HK-2 (cell line): ENCODE data around the gene PTPN22.

Experiments used
- DNase-seq: peaks from one replicate; pipeline ENCODE4 v3.0.0-alpha.2; 2018; ENCODE audit not compliant: unreplicated experiment

PTPN22 gene

GRCh38 chr1:113871597-113872113 lies at the start of gene PTPN22:
PTPN22 (minus strand) TSS chr1:113871712.
- DNase-seq = peak; percentile 60

DNA sequence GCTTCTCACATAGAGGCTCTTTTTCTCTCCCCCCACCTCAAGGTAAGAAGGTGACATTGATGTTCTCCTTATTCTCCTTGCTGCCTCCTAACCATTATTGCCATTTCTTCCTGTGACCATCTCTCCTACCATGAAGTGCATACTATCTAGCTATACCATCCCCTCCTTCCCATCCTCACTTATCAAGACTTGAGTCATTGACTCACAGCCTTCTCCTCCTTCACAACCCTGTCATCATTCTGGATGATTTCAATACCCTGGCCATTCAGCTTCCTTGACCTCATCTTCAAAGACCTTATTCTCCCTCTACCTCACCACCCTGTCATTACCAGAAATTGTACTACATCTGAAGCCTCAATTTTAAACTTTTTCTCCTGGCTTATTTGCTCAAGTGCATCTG lies 46.7 kb upstream of the PTPN22 start:
- DNase-seq = no peak

- DNase-seq = no peak
Observed at GRCh38 chr1:113917400-113918082, 46.0 kb upstream of the PTPN22 start.

GRCh38 chr1:113916974-113917373 lies 45.5 kb upstream of the PTPN22 start:
- DNase-seq = no peak

DNA sequence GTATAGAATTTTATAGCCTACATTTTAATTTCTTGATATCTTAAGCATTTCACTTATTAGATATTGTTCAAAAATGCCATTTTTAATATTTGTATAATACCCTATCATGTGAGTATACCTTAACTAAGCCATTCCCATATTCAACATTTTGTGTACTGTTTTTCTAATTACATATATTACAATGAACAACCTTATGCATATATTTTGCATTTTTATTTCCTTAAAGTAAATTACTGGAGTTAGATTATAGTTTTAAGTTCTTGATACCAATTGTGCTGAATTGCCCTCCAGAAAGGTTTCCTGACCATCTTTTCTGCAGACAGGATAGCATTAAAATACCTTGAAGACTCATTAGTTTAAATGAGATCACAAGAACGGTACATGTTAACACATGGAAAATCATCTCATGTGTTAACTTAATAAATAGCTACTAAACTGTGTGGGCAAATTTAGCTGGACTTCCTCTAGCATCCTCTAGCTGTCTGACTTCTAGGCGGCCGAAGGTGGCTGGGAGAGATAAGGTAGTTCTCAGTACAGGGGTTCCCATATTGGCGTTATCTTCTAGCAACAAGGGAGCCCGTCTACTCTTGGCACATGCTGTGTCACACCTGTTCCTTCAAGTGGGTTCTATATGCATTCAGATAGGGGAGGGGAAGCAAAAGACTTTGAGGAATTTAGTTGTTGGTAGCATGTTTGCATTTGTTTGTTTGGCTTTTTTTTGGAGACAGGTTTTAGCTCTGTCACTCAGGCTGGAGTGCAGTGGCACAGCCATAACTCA lies 42.6 kb upstream of the PTPN22 start:
- no peak for DNase-seq

- DNase-seq = no peak
Observed at GRCh38 chr1:113913312-113913668, 41.8 kb upstream of the PTPN22 start.

- peak; percentile 39 for DNase-seq
Observed at GRCh38 chr1:113912594-113913311, 41.2 kb upstream of the PTPN22 start.

DNA sequence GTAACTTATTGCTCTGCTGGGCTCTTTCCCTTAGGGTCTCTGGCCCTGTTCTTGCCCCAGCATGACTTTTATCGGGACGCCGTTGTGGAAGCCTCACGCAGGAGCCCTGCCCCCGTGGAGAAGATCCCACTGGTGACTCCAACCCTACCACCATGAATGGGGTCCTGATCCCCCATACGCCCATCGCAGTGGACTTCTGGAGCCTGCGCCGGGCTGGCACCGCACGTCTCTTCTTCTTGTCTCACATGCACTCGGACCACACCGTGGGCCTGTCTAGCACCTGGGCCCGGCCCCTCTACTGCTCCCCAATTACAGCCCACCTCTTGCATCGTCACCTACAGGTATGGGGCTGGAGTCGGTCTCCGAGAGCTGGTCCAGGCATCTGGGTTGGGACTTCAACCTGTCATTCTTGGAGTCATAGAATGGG lies 33.9 kb upstream of the PTPN22 start:
- DNase-seq = no peak

DNA sequence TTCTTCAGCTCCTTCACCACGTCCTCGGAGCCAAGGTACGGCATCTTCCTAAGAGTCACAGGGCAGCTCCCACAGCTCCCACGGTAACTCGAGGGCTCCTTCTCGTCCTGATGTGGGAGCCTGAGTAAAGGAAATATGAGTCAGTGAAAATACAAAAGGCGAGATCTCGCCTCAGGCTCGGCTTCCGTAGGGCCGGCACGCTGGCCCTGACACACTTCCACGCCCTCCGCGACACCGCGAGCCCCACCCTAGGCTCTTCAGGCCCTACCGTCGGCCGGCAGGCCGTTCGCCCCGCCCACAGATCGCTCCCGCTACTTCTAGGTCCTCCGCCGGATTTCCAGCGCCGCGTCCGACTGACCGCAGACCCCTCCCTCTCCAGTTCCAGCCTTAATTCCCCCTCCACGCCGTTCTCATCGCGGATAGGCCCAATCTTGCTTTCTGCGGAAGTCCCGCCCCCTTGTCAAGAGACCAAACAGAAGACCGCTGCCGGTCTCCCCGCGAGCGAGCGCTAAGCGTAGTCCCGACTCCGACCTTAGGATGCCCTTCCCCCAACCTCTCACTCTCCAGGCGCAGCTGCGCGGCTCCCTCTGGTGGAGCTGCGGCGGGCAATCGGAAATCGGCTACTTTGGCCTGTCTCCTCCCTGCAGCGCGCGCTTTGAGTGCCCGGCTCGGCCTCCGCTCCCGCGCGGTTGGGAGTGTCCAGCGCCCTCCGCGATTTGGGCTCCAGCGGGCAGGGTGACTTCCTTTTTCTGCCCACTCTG lies 33.3 kb upstream of the PTPN22 start, which contains the start of the genes AP4B1 and DCLRE1B:
Gene AP4B1 (minus strand): TSS at position 126 of the 761 bp plus-strand sequence. CDS start 82 bp downstream, at position 44.
Gene DCLRE1B (plus strand): TSS at position 653 of the 761 bp plus-strand sequence. CDS start 261 bp downstream, outside the sequence.
- peak; percentile 99 for DNase-seq

DNA sequence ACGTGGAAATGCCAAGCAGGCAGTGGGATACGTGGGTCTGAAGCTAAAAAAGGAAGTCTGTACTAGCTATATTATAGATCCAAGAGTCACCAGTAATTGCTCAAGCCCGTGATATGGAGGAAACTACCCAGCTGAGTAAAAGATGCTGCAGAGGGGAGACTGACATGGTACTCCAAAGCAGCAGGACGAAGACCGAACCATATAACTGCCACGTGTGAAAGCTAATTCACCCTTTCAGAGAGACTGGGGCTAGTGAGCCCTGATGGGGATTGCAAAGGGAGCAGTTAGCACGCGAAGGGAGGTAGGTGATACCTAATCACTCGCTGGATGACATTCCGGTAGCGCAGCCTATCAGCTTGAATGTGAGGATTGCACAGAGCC lies 32.8 kb upstream of the PTPN22 start:
- peak; percentile 15 for DNase-seq

- no peak for DNase-seq
Observed at GRCh38 chr1:113903501-113904292, 32.2 kb upstream of the PTPN22 start.

- DNase-seq = no peak
Observed at GRCh38 chr1:113901191-113901590, 29.7 kb upstream of the PTPN22 start.

DNA sequence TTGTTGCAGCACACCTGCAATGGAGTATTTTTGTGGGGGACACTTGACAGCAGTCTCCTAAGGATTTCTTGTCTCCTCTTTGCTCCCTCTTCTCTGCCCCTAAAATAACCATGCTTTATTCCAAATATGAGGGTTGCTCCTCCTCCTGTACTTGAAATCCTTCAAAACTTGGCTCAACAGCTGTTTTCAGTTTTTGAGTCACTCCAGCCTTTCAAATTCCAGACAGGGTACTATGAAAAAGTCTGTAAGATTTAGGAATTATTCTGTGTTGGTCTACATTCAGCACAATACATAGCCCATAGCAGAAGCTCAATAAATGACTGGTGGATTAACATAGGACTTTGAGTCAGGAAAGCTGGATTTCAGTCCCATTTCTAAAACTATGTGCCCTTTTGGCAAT lies 27.6 kb upstream of the PTPN22 start:
- no peak for DNase-seq

DNA sequence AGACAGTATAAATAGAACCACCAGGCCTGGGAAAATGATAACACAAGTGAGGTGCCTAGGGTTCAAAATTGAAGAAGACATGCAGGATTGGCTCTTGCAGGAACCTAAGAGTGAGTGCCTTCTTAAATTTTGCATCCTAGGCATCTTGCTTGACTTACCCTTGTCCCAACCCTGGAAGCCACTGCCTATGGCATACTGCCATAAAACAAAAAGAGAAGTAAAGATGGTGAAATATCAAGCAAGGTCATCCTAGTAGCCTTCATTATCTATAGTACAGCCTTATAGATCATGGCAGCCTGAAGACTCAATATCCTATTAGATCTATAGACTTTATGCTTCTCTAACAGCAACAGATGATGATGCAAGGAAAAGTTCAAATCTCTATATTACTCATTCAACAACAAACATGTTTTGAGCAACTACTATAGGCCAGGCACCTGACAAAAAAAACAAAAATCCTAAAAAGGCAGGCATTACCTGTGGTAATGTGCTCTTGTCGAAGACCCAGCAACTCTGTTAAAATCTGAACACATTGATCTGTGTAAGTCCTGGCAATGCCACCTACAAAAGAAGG lies 26.8 kb upstream of the PTPN22 start:
- no peak for DNase-seq

- DNase-seq = no peak
Observed at GRCh38 chr1:113895961-113896360, 24.4 kb upstream of the PTPN22 start.

DNA sequence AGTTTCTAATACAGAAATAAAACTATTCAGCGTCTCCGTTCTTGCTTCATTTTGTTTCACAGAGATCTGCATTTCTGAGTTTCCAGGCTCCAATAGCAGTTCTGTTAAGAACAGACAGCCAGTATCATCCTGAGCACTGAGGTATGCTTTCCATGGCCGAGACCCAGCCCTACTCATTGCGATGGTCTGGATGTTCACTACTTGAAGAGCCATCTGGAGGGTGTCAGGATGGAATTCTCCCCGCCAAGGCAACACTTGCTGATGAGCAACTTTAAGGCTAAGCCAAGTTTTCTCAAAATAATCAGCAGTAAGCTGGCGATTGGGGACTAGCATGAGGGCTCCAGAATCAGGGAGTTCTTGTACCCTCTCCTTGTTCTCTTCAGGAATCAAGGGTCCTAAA lies 23.6 kb upstream of the PTPN22 start:
- DNase-seq = no peak

- DNase-seq = no peak
Observed at GRCh38 chr1:113893267-113893666, 21.8 kb upstream of the PTPN22 start.

DNA sequence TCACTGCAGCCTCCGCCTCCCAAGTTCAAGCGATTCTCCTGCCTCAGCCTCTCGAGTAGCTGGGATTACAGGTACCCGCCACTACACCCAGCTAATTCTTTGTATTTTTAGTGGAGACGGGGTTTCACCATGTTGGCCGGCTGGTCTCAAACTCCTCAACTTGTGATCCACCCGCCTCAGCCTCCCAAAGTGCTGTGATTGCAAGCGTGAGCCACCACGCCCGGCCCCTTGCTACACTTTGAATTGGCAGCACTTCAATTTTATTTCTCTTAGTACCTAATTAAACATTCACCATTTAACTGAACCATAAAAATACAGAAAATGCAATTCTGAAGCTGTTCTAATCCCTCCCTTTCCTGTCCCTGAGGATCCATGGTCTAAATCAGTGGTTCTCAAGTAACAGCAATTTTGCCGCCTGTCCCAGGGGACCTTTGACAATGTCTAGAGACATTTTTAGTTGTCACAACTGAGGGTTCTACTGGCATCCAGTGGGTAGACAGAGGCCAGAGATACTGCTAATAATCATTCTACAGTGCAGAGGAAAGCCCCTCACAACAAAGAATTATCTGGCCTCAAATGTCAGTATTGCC lies 20.2 kb upstream of the PTPN22 start:
- DNase-seq = no peak

DNA sequence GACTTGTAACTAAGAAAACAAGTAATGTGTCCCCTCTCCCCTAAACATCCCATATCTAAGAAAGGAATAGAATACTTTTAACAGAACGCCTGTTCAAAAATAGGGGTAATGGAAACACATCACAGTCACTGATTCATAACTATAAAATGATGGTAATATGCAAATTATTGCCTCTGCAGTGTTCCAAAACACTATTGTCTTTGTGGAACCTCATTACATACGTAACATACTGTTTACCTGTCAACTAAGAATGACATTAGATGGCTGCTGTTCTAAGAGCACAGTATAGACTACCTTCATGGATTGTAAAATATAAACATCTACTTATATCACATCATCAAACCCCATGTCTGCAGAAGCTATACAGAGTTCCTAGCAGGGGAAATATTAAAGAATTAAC lies 19.3 kb upstream of the PTPN22 start:
- no peak for DNase-seq
